Fibroblast of pulmonary artery (primary cell): ENCODE results near the gene ARID4B.

Source experiments
- DNase-seq: peaks from one replicate; pipeline ENCODE4 v3.0.0-alpha.2; 2010; ENCODE audit warnings: low read depth
- H3K4me3 ChIP-seq: replicated peaks from 2 replicates; pipeline ENCODE4 v1.5.1; 2011; ENCODE audit warnings: low read depth, mild to moderate bottlenecking, control low read depth, low read length, moderate library complexity
- TF ChIP-seq, protein P1 (sequence below): IDR thresholded peaks from 2 replicates; pipeline ENCODE4 v1.5.1; 2011; ENCODE audit warnings: mild to moderate bottlenecking, control low read depth, low read length, inconsistent platforms; ENCODE audit errors: missing control alignments

Gene ARID4B

DNA sequence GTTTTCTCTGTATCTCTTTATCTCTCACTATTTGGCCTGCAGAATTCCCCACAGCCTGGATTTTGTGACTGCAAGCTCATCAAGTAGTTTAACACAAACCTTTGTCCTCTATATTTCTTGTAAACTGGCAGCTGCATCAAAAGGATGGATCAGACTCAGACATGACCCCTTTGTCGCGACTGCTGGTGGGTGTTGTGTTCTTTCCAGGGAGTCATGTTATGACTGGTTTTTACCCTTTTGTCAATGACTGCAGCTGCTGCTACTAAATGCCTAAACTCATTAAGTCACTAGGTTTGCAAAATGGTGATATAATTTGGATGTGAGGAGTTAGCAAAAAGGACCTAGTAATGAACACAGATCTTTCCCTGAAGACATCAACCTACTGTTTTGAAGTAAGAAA lies 189.2 kb downstream of the ARID4B start:
- no peak for DNase-seq
- TF ChIP-seq, protein P1, sequence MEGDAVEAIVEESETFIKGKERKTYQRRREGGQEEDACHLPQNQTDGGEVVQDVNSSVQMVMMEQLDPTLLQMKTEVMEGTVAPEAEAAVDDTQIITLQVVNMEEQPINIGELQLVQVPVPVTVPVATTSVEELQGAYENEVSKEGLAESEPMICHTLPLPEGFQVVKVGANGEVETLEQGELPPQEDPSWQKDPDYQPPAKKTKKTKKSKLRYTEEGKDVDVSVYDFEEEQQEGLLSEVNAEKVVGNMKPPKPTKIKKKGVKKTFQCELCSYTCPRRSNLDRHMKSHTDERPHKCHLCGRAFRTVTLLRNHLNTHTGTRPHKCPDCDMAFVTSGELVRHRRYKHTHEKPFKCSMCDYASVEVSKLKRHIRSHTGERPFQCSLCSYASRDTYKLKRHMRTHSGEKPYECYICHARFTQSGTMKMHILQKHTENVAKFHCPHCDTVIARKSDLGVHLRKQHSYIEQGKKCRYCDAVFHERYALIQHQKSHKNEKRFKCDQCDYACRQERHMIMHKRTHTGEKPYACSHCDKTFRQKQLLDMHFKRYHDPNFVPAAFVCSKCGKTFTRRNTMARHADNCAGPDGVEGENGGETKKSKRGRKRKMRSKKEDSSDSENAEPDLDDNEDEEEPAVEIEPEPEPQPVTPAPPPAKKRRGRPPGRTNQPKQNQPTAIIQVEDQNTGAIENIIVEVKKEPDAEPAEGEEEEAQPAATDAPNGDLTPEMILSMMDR: no peak
- H3K4me3 ChIP-seq: no peak overlapping the region

DNA sequence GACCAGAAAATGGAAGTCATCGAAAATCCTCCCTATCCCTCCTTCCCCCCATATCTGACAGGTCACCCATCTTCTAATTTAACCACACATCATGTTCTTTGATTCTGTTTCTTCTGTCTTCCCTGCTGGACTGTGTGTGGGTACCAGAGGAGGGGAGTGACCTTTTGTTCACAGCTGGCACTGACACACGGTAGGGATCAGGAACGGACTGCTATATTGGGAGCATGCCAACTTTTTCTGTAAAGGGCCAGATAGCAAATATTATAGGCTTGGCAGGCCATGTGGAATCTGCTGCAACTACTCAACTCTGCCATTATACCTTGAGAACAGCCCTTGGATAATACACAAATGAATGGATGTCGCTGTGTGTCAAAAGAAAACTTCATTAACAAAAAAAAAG lies 191.9 kb downstream of the ARID4B start:
- no peak overlapping the region for H3K4me3 ChIP-seq
- DNase-seq: no peak
- TF ChIP-seq, protein P1: no peak

DNA sequence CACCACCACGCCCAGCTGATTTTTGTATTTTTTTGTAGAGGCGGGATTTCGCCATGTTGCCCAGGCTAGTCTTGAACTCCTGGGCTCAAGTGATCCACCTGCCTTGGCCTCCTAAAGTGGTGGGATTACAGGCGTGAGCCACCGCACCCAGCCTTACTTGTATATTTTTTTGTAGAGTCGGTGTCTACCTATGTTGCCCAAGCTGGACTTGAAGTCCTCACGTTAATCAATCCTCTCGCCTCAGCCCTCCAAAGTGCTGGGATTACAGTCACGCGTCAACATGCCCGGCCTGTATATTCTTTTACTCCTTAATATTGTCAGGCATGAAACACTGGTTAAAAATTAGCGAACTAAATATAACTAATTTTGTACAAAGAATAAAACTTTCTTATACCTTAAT lies 193.8 kb downstream of the ARID4B start:
- H3K4me3 ChIP-seq: no peak overlapping the region
- TF ChIP-seq, protein P1: no peak
- DNase-seq: no peak

DNA sequence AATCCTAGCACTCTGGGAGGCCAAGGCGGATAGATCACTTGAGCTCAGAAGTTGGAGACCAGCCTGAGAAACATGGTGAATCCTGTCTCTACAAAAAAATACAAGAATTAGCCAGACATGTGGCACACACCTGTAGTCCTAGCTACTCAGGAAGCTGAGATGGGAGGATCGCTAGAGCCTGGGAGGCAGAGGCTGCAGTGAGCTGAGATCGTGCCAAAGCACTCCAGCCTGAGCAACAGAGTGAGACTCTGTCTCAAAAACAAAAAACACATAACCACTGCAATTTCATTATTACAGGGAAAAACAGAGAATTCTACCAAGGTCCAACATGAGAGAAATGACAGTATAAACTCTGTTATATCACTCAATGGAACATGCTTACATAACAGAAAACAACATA lies 194.9 kb downstream of the ARID4B start:
- no peak overlapping the region for H3K4me3 ChIP-seq
- no peak for DNase-seq
- TF ChIP-seq, protein P1: no peak

DNA sequence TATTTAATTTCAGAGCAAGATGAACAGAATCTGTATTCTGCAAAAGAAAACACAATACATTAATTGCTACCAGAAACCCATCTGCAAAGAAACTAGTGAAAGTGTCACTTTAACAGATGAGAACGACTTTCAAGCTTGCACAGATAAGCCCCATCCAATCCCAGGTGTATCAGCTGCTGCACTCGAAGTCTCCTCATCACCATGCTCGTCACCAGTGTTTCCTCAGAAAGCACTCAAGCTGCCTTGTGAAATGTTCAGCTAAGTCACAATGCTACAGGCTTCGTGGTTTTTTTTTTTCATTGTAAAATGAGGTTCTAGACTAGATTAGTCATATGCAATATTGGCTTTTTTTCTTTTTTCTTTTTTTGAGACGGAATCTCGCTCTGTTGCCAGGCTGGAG lies 196.0 kb downstream of the ARID4B start:
- DNase-seq: no peak
- no peak overlapping the region for H3K4me3 ChIP-seq
- TF ChIP-seq, protein P1: no peak

DNA sequence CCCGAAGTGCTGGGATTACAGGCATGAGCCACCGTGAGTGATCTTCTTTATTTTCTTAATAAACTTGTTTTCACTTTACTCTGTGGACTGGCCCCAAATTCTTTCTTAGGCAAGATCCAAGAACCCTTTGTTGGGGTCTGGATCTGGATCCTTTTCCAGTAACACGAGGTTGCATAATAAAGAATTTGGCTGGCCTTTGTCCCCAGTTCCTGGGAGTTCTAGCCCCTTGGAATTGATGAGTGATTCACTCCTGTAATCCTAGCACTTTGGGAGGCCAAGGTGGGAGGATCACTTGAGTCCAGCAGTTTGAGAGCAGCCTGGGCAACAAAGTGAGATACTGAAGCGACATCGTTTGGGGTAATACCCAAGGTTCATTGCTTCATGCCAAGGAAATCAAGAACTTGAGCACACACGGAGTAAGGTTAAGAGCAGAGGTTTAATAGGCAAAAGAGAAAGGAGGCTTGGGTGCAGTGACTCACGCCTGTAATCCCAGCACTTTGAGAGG lies 197.2 kb downstream of the ARID4B start:
- H3K4me3 ChIP-seq: no peak overlapping the region
- DNase-seq: no peak
- TF ChIP-seq, protein P1: no peak

DNA sequence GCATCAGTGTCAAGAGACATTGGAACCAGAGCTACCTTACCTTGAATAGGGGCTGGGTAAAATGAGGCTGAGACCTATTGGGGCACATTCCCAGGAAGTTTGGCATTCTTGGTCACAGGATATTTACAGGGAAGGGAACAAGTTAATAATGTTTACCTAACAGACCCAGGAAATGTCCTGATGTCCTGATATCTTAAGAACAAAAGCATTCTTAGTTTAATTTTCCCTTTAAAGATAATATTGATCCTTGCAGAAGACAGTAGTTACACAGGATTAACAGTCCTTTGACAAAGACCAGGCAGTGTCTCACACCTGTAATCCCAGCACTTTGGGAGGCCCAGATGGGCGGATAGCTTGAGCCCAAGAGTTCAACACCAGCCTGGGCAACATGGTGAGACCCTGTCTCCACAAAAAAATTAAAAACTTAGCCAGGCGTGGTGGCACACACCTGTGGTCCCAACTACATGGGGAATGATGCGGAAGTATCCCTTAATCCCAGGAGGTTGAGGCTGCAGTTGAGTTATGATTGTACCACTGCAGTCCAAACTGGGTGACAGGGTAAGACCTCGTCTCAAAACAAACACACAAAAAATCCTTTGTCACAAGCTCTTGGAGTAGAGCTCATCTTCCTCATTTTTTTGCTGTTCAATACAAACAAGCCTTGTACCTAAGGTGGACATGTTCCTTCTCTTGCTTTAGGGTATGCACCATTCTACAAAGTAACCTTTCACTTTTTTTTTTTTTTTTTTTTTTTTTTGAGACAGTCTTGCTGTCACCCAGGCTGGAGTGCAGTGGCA lies 198.0 kb downstream of the ARID4B start:
- no peak for DNase-seq
- no peak overlapping the region for H3K4me3 ChIP-seq
- TF ChIP-seq, protein P1: no peak
